HG02642 (cell line): ENCODE measurements around the gene TUBB1.
"Not testable (repeated sequence)": the region's sequence is repeated elsewhere in the genome, so short reads cannot be mapped to it uniquely, and the experiment has no call there.

Experiments used
- ATAC-seq: cut with Tn5 transposase; IDR thresholded peaks from one replicate; pipeline ENCODE4 v1.9.1; 2021; ENCODE audit warnings: mild to moderate bottlenecking; ENCODE audit not compliant: unreplicated experiment, poor library complexity

Gene TUBB1

GRCh38 chr20:59004763-59005522 lies 14.3 kb upstream of the TUBB1 start:
- peak; percentile 48 for ATAC-seq

- no peak for ATAC-seq
These were observed 13.6 kb upstream of the TUBB1 start for GRCh38 chr20:59005523-59006166.

DNA sequence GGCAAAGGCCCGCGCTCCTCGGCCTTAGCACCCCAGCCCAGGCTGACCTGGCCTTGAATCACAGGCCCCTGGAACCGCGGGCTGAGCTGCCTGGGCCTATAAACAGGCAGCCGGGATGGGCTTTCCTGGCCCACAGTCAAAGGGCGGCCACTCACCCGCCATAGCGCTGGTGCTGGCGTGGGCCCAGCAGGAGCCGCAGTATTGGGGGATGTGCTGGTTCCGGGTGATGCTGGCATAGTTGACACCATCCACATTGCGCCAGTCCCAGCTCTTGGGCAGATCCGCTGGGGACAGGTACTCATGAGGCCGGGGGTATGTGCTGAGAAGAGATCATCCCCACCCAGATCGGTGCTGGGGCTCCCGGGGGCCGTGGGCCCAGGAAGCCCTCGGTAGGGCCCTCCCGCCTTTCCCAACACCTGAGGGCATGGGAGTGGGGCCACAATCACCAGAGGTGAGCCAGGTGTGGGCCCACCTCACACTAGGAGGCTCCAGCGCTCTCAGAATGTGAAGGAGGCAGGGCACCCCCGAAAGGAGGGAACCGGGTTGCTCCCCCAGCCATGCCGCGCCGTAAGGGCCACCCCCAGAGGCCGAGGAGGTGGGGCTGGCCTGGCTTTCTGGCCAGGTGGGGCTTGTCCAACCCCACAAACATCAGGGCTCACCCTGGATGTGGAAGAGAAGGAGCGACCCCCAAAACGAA lies 12.9 kb upstream of the TUBB1 start:
- ATAC-seq, result no peak

DNA sequence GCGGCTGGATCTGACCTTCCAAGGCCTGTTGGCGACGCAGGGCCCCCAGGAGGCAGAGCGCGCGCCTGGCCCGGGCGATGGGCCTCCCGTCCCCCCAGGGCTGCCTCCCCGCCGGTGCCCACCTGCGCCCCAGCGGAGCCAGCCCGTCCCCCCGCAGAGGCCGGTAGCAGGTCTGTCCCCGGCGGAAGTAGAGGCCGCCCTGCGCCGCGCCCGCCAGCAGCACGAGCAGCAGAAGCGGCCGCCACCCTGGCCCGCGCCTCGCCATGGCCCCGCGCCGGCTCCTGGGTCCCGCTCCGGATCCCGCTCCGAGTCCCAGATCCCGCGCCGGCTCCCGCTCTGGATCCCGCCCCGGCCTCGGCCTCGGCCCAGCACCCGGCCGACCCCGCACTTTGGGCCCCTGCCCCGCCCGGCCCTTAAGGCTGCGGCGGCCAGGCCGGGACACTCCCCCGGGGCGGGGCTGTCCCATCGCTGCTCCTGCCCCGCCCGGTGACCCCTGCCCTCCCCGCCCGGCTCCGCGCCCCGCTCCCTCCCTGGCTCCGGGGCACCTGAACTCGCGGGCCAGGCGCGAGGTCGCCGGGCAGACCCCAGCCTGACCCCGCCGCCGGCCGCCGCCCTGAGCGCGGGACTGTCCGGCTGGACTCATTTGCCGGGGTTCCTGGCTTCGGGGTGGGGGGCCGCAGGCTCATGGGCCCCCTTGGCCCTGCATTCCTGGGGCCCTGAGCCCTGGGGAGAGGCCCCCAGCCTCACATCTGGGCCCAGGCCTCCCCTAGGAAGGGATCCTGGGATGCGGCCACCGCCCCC lies 12.2 kb upstream of the TUBB1 start, which contains the start of gene CTSZ:
Gene CTSZ (minus strand): TSS at position 391 of the 801 bp plus-strand sequence. CDS start 126 bp downstream, at position 265.
- peak; percentile 33 for ATAC-seq

- ATAC-seq, result peak; percentile 39
These were observed 11.3 kb upstream of the TUBB1 start for GRCh38 chr20:59007665-59008511.

- ATAC-seq, result no peak
These were observed 10.4 kb upstream of the TUBB1 start for GRCh38 chr20:59008715-59009336.

DNA sequence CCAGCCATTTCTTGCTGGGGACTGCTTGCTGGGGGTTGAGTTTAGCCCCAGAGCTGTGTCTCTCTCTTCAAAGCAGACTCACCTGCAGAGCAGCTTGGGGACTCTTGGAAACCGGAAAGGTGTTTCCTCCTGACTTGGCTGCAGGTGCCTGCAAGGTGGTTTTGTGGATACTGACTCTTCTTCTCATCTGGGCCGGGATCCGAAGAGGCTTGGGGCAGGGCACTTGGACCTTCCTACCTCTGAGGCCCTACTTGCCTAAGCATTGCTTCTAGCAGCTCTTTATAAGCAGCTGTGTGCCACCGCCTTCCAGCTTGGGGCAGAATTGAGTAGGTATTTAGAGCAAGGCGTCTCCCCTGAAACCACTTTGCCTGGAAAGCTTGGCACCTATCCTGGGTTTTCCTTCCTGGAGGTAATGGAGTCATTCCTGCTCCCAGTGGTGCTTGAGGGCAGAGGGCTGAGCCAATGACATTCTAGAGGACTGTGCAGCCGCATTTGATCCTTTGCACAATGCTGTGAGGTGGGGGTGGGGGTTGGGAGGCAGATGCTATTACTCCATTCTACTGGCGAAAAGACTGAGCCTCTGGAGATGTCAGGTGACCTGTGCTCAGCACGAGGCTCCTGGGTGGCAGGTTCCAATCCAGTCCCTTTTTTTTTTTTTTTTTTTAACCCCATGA lies 8.8 kb upstream of the TUBB1 start:
- ATAC-seq, result no peak

- ATAC-seq, result no peak
These were observed 8.0 kb upstream of the TUBB1 start for GRCh38 chr20:59010995-59011873.

GRCh38 chr20:59011874-59012157 lies 7.4 kb upstream of the TUBB1 start:
- not testable (repeated sequence) for ATAC-seq

DNA sequence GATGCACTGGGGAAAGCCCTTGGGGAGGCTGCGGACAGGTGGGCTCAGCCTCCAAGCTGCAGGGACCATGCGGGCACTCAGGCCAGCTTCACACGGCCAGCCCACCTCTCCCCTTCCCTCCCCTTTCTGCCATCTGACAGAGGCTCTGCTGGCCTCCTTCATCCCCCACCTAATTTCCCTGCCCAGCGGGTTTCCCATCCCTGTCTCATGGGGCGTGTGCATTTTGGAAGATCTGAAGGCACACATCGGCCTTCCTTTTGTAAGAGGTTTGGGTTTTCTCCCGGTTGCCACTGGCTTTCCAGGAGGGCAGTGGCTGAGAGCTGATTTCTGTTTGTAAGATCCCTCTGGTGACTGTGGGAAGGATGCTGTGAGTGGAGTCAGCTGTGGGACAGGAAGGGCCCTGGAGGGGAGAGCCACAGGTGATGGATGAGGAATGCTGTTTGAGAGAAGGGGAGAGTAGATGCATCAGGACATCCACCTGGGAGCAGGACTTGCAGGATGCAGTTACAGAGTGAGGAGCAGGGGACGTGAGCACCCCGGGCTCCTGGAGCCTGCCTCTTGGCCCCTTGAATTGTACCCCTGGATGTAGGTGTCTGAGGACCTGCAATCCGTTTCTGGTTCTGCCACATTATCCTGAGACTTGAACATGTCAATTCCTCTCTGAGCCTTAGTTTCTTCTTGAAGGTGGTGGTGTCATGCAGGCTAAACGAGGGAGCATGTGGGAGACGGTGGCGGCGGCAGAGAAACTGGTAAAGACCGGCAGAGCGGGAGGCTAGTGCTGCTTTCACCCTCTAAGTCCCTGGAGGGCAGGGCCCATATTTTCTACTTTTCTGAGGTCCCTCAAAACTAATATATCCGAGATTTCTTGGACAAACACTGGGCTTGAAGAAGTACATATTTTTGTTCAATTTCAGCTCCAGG lies 5.9 kb upstream of the TUBB1 start:
- ATAC-seq, result no peak

- no peak for ATAC-seq
These were observed 5.1 kb upstream of the TUBB1 start for GRCh38 chr20:59013959-59014608.

GRCh38 chr20:59014680-59015389 lies 4.4 kb upstream of the TUBB1 start:
- no peak for ATAC-seq

DNA sequence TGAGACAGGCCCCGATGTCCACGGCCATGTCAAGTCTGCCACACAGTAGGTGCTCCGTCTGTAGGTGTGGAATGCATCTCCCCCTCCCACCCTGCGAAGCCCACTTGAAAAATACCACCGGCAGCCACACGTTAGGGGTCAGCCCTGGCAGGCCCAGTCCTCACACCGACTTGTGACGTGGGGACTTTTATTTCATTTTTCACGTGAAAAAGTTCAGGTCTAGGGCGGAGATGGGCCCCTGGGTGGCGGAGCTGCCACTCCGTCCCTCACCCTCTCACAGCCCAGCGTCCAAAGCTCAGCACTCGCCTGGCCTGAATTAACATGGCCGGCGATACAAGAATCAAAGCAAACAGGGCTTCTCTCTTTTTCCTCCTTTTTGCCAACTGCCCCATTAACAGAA lies 3.8 kb upstream of the TUBB1 start:
- no peak for ATAC-seq

- ATAC-seq, result no peak
These were observed 3.2 kb upstream of the TUBB1 start for GRCh38 chr20:59015812-59016711.
